GM21526 (cell line): ENCODE data around the gene MRPS35.
A peak's percentile ranks its signal among the peaks of the same experiment; 100 is the strongest.

Experiments used
- ATAC-seq: cut with Tn5 transposase; IDR thresholded peaks from one replicate; pipeline ENCODE4 v1.9.1; 2021; ENCODE audit warnings: moderate library complexity; ENCODE audit not compliant: unreplicated experiment, low FRiP score

Gene MRPS35

DNA sequence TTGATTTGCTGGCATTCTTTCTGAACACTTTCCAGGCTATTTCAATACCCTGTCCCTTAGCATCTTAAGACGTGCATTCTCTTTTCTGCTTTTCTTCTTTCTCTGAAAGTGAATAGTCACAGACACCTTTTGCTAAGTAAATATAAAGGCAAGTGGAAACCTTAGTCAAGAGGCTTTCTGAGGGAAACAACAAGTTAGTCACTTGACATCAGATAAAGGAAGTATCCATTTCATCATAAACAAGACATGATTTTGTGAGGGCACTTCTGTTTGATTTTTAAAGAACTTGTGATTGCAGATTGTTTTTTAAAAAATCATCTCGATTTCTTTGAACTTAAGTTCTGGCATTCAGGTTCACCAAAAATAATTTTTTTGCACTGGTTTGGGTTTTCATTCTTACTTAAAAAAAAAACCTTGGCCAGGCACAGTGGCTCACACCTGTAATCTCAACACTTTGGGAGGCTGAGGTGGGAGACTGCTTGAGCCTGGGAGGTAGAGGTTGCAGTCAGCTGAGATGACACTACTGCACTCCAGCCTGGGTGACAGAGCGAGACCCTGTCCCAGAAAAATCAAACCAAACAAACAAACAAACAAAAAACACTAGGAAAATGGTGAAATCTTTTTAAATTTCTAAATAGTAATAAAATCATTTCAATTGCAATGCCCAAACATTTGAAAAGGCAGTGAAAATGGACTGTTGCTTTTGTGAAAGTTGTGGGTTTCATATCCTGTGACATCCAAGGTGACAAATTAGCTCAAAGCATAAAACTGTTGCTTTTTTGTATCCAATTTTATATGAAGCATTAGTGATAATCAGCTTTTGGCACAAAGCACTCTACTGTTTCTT lies 61.1 kb downstream of the MRPS35 start:
- ATAC-seq: no peak

DNA sequence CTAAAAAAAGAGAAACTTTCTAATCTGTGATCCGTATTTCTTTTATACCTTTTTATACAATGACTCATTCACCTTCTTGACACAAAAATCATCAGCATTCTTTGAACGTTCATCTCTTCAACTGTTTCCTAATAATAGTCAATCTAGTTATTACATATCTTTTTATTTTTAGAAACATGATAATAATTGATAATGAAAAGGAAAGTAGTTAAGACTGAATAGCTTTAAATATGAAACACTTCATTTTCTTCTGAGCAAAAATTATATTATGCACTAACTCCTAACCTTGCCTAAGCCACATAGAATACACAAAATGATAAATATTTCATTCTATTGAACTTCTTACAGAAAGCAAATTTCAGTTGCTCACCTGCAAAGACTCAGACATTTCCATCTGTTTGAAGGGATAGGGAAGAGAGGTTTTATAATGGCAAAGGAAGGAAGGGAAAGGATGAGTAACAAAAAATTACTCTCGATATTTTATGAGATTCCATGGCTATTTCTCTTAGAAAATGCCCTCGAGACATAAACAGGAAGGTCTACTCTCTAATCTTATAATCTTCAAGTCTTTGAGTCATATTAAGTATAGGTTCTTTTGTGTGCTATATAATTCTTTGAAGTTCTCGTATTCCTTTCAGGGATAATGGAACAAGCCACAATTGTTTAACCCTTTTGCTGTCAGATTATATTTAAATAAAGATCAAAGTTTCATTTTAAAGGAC lies 61.9 kb downstream of the MRPS35 start:
- ATAC-seq: no peak

DNA sequence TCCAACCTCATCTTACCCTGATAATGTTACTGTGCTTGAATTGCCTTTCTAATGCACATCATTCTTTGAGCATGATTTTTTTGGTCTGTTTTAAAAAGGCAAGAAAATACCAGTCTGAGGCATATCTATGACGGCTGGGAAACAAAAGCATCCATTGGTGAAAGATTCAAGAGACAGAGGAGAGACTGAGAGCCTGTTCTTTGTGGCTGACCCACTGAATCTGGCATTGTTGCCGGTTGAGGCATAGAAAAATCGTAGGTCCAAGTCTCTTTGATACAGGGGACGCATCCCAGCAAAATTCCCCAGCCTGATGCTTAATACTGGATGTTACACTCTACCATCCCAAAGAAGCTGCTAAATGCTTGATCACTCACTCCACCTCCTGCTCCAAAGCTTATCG lies 66.5 kb downstream of the MRPS35 start:
- ATAC-seq: no peak

DNA sequence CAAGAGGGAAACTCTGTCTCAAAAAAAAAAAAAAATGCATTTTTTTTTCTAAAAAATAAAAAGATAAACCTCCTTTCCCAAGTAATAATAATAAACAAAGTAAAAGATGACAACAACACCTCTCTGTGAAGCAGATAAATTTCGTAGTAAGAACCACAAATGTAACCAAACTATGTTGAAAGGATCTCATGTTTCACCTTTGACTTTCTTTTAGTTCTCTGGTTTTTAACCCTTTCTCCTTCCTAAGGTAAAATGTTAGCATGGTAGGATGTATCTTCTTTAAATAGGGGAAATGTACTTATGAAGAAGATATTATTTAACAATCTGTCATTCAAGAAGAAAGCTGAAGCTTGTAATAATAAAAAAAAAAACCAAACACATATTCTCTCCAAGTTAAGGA lies 67.6 kb downstream of the MRPS35 start:
- no peak for ATAC-seq

DNA sequence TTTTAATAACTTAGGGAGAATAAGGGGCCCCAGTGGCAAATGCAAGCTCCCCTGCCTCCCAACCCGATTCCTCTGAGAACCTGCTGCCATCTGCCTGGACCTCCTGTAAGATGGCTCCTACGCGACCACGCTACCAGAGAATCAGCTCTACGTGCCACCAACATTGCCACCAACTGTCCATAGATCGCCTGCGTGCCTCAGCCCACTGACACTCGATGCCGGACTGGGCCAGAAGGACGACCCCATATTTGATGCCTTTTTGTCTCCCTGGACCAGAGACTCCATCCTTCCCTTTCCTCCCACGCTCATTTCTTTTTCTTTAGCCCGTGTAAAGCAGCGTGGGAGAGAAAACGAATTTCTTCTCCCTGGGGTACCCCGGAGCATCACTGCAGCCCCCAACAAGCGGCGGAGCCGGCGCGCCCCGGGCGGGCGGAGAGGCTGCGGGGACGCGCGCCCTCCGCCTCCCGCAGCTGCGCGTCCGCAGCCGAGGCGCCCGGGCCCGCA lies 68.8 kb downstream of the MRPS35 start:
- ATAC-seq: peak; percentile 15

DNA sequence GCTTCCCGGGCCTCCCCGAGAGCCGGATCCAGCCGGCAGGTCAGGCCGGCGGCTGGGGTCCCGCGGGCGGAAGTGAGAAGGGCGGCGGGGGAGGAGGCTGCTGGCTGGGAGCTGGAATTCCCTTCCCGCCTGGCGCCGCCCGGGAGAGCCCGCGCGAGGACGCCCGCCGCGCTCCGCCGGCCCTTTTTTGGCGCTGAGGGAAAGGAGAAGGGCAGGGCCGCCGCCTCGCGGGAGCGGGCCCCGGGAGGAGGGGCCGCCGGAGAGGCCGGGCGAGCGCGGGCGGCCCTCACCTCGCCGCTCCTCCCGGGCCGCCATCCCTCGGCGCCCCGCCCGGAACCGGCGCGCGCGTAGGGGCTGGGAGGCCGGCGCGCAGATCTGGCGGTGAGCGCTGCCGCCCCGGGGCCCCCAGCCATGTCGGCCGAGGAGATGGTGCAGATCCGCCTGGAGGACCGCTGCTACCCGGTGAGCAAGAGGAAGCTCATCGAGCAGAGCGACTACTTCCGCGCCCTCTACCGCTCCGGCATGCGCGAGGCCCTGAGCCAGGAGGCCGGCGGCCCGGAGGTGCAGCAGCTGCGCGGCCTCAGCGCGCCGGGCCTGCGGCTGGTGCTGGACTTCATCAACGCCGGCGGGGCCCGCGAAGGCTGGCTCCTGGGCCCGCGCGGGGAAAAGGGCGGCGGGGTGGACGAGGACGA lies 69.4 kb downstream of the MRPS35 start, which contains the start of the genes KLHL42 and MANSC4:
Gene KLHL42 (plus strand): TSS at position 314 of the 692 bp plus-strand sequence. CDS start 98 bp downstream, at position 412.
Gene MANSC4 (minus strand): TSS at position 317 of the 692 bp plus-strand sequence. CDS start 8,960 bp downstream, outside the sequence.
- ATAC-seq: peak; percentile 76

DNA sequence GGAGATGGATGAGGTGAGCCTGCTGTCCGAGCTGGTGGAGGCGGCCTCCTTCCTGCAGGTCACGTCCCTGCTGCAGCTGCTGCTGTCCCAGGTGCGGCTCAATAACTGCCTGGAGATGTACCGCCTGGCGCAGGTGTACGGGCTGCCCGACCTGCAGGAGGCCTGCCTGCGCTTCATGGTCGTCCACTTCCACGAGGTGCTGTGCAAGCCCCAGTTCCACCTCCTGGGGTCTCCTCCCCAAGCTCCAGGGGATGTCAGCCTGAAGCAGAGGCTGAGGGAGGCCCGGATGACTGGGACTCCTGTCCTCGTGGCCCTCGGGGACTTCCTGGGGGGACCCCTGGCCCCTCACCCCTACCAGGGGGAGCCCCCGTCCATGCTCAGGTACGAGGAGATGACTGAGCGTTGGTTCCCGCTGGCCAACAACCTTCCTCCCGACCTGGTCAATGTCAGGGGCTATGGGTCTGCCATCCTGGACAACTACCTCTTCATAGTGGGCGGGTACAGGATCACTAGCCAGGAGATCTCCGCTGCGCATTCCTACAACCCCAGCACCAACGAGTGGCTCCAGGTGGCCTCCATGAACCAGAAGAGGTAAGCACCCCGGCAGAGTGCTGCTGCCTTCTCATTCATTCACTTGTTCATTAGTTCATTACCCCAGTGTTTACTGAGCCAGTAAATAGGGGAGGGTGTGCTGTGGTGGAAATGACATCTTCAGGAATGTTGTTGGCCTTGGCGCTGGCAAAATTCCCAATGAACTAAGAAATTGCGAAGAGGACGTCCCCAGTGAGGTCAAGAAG lies 70.2 kb downstream of the MRPS35 start:
- ATAC-seq: peak; percentile 48

DNA sequence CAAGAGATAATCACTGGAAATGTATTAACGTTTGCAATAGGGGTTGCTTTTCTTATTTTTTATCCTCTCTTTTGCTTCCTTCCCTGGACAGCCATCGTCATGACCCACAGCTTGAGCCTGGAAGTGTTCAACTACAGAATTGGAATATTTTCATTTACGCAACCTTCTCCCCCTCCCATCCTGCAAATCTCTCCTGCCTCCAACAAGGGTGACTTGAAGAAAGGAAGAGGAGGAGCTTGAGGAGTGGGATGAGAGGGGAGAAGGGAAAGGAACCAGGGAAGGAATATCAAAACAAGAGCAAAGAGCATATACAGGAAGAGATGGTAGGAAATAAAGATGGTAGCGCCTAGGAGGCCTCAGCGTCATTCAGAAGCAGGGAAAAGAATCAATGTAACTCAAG lies 71.0 kb downstream of the MRPS35 start:
- ATAC-seq: no peak

DNA sequence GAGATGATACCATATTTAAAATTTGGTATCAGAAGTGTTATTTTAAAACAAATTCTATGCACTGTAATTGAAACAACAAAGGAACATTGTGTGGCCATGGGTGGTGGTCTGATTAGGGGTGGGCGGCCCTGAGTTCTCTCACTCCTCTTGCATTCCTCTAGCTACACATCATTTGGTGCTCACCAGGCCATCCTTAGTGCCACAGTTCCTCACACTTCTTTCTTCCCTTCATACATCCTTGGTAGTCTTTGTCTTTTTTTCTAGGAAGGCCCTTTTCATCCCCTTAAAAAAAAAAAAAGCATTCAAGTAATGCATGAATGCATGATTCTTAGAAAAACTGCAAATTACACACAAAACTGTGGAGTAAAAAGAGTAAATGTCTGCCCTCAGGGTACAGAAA lies 71.8 kb downstream of the MRPS35 start:
- no peak for ATAC-seq

DNA sequence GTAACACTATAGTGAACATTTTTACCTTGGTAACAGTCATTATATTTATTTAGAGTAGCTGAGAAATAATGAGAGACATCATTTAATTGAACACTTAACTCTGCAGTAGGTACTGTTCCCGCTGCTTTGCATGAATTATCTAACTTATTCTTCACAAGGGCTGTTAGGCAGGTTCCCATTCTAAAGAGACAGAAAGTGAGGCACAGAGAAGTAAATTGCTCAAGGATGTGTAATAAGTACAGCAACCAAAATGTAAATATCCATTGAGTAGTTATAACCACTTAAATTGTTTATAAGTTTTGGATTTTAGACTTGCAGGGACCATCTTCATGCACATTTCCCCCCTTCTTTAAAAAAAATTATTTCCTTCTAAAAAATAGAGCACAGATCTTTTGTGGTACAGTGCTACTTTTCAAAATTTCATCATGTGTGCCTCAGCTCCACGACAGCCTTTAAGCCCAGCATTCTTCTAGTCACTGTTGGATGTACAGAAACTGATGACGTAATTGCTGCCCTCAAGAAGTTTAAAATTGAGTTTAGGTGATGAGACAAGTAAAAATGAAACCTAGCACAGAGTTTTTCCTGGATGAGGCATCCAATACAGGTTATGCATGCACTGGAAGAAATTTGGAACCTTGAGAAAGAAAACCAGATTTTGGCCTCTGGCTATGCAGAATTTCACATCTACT lies 75.4 kb downstream of the MRPS35 start:
- no peak for ATAC-seq

DNA sequence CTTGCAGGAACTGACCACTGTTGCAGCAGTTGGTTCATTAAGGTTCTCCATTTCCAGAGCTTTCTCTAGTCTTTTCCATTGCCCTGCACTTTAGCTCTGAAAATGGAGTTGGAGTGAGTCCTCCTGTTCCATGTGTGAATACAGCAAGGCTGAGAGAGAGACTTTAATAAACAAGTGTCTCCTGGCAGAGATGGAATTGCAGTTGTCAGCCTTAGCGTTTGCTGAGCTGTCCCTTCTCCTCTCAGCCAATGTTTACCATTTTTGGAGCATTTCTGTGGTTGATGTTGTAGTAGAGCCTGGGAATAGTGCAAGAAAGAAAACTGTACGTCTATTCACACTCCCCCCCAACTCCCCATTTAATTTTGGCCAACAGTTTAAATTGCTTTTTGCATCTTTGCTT lies 76.9 kb downstream of the MRPS35 start:
- no peak for ATAC-seq

DNA sequence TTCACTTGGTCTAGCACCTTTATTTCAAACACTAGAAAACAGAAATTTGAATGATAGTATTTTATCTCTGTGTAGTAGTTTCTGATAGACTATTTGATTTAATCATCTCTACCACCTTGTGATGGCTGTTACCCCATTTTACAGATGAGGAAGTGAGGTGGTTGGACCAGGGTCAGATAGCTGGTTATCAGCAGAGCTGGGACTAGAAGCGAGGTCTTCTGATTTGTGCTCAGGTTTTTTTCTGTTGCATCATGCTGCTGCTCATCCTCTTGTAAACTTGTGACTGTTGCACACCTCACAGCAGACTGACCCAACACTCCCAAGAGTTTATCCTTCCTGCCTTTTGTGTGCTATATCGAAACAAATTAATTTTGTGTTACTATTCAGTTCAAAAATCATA lies 79.5 kb downstream of the MRPS35 start:
- ATAC-seq: no peak

DNA sequence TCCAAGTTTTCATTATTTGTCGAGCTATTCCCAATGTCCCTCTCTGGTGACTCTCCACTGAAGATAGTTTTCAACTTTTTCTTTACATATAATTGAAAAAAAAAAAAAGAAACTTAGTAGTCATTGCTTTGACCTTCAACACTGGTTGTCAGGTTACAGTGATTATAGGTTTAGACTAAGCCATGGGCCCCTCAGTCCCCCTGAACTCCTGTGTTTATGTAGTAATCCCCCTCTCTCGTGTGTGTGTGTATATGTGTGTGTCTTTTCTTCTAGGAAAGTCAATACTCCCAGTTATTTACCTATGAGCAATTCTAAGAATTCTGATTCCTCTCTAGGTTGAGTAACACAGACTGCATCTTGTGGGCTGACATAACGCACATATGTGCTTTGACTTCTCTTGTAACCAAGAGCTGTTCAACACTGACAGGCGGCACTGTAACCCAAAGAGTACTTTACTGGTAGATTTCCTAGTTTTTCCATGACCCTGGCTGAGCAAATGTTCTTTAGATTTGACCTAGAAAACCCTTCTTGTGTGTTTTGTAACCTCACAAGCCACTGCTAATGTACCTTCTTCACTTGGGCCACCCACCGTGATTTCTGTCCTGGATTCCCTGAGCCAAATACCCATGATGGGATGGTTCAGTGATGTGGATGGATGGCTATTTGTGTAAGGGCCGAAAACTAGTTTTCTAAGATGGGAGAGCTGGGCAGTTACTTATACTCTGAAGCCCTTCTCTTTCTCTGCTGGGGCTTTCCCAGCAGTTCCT lies 84.4 kb downstream of the MRPS35 start:
- ATAC-seq: no peak

DNA sequence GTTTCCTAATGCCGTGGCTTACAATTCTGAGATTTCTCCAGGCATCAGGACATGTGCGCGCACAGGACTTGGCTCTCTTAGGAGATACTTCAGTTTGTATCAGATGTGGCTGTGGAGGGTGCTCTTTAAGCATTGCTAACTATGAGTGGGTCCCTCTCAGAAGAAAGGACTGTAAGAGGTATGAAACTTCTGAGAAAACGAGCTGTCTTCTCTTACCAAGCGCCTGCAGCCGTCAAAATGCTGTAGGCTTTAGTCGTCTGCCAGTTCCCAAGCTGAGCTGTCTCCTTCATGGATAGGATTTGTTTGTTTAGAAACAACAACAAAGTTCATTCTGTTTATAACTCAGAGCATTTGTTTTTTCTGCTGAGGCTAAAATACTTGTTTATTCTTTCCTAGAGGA lies 85.5 kb downstream of the MRPS35 start:
- ATAC-seq: no peak

DNA sequence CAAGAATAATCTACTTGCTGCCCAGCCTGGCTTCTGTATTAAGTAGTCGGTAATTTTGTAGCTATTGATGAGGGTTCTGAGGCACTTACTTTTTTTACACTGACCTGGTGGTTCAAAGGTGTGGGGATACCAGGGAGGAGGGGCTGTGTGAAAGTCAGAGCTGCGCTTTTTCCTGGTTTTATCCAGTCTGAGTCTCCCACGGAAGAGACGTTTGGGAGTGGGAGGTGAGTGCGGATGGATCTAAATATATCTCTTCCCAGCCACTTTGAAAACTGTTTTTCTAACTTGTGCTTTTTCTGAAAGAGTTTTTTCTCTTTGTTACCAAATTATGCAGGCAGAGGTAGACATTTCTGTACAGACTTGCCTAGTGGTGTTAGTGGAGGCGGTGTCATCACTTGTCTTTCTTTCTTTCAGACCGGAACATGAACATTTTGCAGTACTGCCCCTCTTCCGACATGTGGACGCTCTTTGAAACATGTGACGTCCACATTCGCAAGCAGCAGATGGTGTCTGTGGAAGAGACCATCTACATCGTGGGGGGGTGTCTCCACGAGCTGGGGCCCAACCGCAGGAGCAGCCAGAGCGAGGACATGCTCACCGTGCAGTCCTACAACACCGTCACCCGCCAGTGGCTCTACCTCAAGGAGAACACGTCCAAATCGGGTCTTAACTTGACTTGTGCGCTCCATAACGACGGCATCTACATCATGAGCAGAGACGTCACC lies 86.8 kb downstream of the MRPS35 start:
- ATAC-seq: no peak

DNA sequence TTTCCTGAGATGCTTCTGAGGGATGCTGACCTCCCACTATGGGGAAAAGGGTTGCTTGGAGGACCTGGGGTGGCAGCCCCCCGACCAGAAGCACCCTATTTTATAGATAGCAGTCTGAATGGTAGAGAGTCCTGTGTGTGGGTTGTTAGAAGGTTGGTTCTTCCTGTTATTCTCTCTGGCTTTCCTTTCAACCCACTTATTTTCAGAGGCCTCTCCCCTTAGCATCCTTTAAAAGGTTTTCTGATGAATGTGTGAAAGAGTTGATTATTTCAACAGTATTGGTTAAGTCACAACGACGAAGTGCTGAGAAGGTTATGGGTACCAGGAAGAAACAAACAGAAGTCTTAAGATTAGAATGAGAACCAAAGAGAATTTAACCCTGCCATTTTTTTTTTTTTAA lies 90.2 kb downstream of the MRPS35 start:
- ATAC-seq: no peak

DNA sequence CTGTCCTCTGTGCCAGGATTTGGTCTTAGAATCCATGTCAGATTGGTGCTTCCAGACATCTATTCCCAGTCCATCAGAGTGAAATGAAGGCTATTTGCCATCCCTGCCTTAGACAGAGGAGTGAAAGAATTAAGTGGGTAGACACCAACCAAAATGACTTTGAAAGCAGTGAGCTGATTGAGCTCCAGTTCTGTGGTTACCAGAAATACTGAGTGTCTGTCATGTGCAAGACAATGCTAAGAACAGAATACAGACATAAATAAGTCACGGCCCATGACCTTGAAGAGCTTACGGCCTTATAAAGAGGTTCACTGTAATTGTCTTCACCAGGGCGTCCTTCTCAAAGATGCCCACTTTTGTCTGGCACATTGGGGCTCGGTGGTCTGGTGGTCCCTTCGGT lies 91.0 kb downstream of the MRPS35 start:
- ATAC-seq: no peak

DNA sequence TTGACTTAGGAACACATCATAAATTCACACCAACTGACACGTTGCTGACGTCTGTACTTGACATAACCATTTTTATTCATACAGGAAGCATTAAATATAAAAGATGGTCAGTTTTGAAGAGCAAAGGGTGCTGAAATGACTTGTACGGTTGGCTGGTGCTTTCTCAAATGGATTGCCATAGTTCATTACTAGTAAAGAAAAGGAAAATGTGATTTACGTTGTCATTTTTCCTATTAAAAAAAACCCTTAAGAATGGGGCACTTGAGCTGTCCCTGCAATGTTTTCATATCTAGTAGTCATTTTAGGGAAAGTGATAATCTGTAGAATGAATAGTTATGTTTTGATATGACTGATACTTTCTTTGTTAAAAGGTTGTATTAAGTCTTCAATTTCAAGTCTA lies 91.9 kb downstream of the MRPS35 start:
- ATAC-seq: no peak
